GM19193 (cell line): ENCODE data around the gene CMTM7.

Experiments used
- POLR2A ChIP-seq: IDR thresholded peaks from 4 replicates; pipeline ENCODE4 v1.6.1; 2011; ENCODE audit not compliant: insufficient read depth, insufficient read length; ENCODE audit errors: extremely low read depth

CMTM7 gene, protein sequence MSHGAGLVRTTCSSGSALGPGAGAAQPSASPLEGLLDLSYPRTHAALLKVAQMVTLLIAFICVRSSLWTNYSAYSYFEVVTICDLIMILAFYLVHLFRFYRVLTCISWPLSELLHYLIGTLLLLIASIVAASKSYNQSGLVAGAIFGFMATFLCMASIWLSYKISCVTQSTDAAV

DNA sequence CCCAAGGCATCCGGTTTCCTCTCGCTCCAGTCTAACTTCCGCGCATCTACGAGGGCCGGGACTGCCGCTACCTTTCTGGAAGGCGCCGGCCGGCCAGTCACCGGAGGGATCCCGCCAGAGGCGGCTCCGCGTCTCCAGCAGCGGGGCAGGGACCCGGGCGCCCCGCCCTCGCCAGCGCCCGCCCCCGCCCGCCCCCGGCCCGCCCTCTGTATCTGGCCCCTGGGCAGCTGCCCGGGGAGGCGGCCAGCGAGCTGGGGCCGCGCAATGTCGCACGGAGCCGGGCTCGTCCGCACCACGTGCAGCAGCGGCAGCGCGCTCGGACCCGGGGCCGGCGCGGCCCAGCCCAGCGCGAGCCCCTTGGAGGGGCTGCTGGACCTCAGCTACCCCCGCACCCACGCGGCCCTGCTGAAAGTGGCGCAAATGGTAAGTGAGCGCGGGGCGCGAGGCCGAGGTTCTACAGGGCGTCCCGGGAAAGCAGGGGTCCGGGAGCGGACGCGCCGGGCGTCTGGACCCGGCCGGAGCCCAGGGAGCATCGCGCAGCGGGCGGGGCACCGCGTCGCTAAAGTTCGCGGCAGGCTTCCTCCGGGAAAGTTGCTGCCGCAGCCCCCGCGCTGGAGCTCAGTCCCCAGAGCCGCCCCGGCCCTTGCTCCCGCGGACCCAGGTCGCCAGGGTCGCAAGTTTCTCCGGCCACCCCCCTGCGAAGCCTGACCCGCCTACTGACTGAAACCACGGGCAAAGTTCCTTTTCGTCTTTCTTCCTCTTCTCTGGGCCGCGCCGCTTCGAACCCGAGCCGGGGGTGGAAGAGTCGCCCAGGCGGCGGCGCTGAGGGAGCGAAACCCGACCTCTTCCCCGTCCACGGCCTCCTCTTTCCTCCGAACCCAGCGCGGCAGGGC lies at the start of gene CMTM7:
CMTM7 (plus strand) TSS at position 211 of the 893 bp plus-strand sequence; CDS start at position 265, 54 bp downstream.
- TF ChIP-seq POLR2A, result no peak

DNA sequence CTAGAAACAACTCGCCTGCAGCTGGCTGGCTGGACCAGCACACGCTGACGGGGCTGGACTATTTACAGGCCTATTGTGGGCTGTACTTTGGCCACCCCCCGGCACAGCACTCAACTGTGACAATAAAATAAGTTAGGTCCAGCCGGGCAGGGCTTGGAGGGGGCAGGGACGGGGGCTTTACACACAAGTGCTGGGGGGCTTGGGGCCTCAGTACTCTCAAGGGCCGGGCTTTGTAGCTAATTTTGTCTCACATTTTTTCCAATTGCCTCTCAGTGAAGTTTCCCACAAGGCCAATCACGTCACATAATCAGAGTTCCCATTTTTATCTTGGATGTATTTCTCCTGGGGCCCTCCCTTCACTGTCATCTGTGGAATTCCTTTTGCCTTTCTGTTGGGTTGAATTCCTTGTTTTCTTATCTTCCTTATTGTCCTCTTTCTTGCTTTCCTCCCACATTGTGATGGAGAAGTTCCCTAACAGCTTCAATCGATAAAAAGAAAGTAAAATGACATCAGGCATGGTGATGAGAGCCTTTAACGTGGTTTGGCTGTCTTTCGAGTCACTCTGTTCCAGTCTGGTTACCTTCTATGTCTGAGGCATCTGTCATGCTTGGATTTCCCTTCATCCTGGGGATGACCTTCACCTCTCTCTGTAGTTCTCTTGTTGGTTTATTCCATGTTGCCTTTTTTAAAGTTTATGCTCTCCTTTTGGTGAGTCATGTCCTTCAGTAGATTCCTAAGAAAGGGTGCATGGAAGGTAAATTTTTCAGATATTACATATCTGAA lies 44.1 kb upstream of the CMTM7 start:
- TF ChIP-seq POLR2A, result no peak

DNA sequence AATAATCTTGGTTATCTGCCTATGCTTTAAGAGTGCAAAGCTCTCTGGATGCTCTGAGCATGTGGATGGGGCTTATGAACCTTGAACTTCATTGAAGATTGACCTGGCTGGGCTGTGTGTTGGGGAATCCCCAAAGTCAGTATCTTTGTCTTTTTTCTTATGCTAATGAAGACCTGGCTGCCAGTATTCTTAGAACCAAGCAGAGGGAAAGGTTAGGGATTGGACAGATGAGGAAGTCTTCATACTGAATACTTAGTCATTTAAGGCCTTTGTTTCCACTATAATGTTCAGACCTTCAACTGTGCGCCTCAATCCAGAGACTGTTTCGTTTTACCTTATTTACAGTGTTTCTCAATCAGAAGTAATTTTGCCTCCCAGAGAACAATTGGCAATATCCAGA lies 42.5 kb upstream of the CMTM7 start:
- TF ChIP-seq POLR2A, result no peak

DNA sequence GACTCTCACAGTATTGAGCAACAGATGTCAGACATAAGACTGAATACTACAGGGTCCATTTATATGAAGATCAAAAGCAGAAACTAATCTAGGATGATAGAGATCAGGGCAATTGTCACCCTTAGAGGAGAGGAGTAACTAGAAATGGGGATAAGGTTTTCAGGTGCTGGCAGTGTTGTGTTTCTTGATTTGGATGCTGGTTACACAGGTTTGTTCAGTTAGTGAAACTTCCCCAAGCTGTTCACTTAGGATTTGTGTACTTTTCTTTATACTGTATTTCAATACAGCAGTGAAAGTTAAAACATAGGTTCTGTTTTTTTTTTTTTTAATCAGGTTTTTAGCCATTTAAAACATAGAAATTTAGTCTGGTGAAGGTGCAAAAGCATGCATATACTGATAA lies 39.1 kb upstream of the CMTM7 start:
- TF ChIP-seq POLR2A, result no peak

DNA sequence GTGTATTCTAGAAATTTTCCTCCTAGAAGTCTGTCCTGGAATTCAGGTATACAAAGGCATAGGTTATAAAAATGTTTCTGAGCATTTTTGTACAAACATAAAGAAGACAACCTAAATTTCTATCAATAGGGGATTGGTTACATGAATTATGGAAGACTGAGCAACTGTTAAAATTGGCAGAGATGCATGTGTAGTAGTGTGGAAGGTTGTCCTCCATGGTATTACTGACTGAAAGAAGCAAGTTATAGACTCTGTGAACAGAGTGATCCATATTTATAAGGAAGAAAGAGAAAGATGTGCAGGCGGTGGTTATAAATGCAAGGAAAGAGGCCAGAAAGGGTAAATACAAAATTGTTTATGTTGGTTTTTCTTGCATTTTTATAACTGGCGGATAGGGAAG lies 38.3 kb upstream of the CMTM7 start:
- no peak for TF ChIP-seq POLR2A

DNA sequence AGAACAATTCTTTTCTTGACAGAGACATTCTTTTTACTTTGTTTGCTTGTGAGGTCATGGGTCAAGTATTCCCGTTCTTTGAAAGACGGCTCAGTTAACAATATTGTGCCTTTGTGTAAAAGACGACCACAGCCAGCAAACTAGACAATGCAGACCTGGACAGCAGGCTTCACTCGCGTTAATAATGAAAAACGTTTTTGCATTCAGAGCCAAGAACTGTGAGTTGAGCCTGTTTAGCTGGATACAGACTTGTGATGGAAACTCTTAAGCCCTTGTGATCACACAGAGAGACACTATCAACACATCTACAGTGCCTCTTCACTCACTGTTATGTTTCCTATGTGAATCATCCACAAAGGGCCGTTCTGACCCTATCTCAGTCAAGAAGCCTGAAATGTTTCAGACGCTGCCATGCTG lies 37.3 kb upstream of the CMTM7 start:
- TF ChIP-seq POLR2A, result no peak

DNA sequence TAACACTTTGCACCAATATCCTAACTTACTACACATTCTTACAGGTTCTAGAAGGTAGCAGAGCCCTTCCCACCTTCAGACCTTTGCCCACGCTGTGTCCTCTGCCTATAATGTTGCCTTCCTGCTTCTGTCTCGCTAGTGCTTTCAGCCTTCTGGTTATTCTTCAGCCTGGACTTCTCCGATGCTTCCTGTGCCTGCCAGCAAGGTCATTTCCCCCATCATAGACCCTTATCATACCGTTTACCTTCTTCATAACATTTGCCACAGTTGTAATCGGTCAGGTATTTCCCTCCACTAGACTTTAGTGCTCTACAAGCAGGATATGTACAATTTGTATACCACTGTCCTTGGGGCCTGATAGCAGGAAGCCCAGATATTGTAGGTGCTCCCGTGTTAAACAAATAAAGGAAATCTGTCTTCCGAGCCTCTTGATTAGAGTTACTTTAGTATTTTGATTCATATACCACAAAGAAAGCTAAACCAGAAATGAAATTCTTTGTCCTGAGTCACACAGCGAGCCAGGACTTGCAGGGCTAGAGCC lies 35.8 kb upstream of the CMTM7 start:
- TF ChIP-seq POLR2A, result no peak

DNA sequence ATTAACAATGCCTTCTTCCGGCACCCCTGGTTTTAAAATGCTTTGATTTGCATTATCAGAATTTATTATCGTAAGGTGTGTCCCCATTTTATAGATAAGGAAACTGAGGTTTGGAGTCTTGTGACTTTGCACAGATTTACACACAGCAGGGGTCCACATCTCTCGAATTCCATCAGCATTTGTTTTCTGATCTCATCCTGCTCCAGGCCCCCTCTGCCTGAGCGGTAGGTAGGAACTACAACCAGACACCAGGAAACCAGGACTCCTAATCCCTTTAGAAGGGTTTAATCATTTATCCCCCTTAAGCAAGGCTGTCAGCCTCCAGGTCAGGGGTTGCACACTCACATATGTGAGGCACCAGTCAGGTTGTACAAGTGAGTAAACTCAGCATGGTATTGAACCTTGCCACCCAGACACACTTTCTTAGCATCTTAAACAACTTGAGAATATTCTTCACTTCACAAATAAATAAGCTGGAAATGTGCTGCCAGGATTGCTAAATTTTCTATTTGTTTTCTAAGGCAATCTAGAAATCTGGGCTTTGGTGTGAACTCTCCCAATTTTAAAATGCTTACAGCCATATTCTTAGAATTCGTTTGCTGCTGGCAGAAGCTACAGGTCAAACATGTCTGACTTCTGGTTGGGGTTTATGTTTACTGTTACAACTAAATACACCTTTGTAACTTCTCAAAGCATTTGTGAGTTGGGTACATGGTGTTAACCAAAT lies 31.7 kb upstream of the CMTM7 start:
- no peak for TF ChIP-seq POLR2A

DNA sequence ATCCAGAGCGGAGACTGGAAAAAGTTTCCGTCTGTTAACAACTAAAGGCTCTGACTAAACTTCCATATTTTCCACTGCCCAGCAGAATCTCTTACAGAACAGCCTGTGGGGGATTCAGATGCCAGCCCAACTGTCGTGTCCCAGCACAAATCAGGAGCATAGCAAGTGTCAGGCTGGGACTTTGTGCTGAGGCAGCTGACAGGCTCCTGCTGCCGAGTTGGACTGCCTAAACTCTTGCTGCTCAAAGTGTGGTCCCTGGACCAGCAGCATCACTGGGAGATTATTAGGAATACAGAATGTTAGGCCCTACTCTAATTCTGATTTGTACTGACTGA lies 31.2 kb upstream of the CMTM7 start:
- TF ChIP-seq POLR2A, result no peak

DNA sequence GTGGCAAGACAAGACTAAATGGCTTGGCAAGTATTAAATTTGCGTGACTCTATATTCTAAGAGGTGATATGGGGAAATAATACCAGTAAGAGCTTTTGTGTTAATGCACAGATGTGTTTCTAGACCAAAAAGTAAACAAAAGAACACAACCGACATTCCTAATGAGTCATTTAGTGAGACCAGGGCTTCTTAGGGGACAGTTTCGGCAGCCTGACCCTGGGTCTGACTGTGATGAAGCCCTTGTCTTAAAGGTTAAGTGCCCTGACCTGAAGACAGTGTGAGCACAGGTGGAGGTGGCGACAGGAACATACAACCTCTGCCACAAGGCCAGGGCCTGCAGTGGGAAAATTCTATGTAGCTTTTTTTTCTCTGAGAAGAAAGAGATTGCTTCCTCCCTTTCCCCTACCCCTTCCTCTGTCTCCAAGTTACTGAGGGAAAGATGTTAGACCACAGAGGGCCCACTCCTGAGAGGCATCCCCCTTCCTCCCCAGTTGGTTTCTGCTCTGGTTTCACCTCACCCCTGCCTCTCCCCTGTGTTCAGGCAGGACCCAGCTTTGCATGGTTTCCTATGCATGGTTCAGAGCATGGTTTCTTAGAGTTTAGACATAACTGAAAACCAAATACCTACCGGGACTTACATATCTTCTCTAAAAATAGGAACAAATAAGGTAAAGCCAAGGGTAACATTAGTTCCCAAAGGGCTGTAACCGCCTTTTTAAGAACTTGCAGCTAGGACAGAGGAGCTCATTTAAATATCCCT lies 24.8 kb upstream of the CMTM7 start:
- TF ChIP-seq POLR2A, result no peak

DNA sequence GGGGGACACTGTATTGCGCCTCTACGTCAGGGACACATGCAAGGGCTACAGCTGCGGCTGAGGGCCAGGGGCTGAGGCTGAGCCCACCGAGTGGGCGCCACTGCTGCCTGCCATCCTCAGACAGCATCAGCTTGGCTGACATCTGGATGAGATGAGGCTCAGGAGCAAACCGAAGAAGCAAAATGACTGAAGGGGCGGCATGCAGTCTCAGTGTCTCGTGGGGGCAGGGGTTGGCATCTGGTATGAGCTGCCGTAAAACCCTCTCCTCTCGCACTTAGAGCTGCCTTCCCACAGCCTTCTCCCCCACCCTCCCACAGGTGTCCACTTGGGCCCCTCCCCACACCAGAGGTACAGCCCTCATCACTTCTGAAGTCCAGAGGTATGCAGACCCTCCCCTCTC lies 24.2 kb upstream of the CMTM7 start:
- TF ChIP-seq POLR2A, result no peak

DNA sequence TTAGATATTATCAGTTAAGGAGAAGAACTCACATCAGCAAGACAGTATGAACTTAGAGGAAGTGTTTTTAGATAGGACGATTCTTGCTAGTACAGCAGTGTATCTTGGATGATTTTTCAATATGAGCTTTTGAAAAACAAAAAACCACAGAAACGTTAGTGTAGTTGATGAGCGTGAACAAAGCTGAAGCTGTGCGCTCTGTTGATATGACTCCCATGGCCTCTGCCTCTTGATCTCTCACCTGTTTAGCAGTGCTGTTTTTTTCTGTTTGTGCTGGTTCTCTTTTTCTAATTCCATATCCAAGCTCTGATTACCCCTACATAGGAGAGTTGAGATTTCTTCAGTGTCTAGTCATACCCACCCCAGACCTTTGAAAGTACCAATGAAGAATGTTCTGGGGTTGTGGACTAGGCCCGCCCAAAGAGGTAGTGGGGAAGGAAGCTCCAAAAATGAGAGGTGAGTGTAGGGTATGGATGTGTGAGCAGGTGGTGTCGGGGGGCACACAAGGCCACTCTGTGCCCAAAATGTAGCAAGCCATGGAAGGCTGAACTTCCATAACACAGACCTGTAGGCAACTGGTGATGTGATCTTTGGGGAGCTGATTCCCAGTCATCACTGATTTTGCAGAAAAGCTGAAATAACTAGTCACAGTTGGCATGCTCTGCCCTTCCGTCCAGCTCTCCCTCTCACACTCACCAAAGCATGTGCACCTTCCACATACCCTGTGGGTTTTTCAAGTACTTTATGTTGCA lies 20.0 kb upstream of the CMTM7 start:
- TF ChIP-seq POLR2A, result no peak

DNA sequence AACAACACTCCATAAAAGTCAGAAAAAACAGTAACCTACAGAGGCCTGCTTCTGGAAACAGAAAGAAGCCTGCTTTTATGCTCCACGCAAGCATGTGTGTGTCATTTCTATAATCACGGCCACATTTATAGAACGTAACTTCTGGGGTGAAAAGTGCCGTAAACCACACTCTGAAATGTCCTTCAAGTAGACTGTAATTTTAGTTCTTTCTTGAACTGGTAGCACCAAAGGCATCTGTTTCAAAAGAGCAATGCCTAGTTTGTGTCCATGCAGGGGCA lies 19.5 kb upstream of the CMTM7 start:
- TF ChIP-seq POLR2A, result no peak

DNA sequence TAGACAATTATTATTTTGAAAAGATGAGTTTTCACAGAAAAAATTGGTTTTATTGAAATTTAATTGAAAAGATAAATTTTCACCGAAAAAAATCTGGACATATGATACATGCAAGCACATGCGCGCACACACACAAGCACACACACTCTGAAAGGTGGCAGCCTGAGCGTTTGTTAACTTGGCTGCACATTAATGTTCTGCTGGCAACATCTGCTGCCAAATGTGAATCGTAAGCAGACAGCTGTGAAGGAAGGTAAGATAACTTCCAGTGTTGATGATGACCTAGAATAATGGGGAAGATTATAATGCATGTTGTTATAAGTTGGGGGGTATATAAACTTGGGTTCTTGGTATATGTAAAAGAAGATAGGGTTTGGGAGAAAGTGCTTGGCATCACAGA lies 18.4 kb upstream of the CMTM7 start:
- no peak for TF ChIP-seq POLR2A

DNA sequence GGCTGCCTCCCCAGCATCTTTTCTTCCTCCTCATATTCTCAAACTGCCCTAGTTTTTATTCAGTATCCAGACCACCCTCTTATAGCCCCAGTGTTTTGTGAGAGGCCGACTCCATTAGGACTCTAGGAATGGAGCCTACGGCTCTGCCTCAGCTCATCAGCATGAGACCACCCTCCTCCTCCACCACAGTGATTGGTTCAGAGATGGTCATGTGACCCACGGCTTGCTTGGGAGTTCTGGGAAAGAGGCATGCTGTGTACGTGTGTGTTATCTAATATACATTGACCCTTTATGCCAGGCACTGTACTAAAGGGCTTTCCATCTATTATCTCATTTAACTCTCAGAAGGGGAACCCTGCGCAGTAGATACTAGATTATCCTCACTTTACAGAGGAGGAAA lies 17.8 kb upstream of the CMTM7 start:
- no peak for TF ChIP-seq POLR2A
